Neuronal stem cell (in vitro differentiated cells): ENCODE results near the gene ZNF574.
A peak's percentile ranks its signal among the peaks of the same experiment; 100 is the strongest.

Experiments used
- DNase-seq: peaks from one replicate; pipeline ENCODE4 v3.0.0-alpha.2; 2013; ENCODE audit warnings: low spot score
- H2AFZ ChIP-seq: one replicate; pipeline ENCODE4 v1.6.1; 2013; ENCODE audit warnings: mild to moderate bottlenecking, low read length, inconsistent platforms
- H2AK5ac ChIP-seq: 2 replicates; pipeline ENCODE4 v1.6.1; 2013; ENCODE audit warnings: low read depth, mild to moderate bottlenecking, inconsistent platforms, low read length, moderate library complexity, mixed read lengths
- H2BK120ac ChIP-seq: 2 replicates; pipeline ENCODE4 v1.6.1; 2013; ENCODE audit warnings: low read depth, mild to moderate bottlenecking, inconsistent platforms, low read length, moderate library complexity, mixed read lengths
- H2BK12ac ChIP-seq: one replicate; pipeline ENCODE4 v1.6.1; 2013; ENCODE audit warnings: low read length, inconsistent platforms
- H2BK15ac ChIP-seq: 2 replicates; pipeline ENCODE4 v1.6.1; 2013; ENCODE audit warnings: mild to moderate bottlenecking, low read length, inconsistent platforms, mixed read lengths
- H2BK5ac ChIP-seq: one replicate; pipeline ENCODE4 v1.6.1; 2013; ENCODE audit warnings: inconsistent platforms, mild to moderate bottlenecking, low read length, moderate library complexity
- H3K14ac ChIP-seq: one replicate; pipeline ENCODE4 v1.6.1; 2013; ENCODE audit warnings: low read length, inconsistent platforms
- H3K18ac ChIP-seq: 2 replicates; pipeline ENCODE4 v1.6.1; 2013; ENCODE audit warnings: low read length, inconsistent platforms
- H3K23ac ChIP-seq: 2 replicates; pipeline ENCODE4 v1.6.1; 2013; ENCODE audit warnings: low read depth, mild to moderate bottlenecking, mixed read lengths, low read length, inconsistent platforms; ENCODE audit not compliant: poor library complexity
- H3K27ac ChIP-seq: replicated peaks from 3 replicates; pipeline ENCODE4 v1.5.1; 2013; ENCODE audit warnings: low read length, inconsistent platforms
- H3K27me3 ChIP-seq, 3 experiments: 2 replicates each; pipeline ENCODE4 v1.6.1; 2013; ENCODE audit warnings: low read length in 3 of 3, mild to moderate bottlenecking in 2 of 3, inconsistent platforms in 1 of 3, low read depth in 1 of 3, mixed read lengths in 1 of 3, moderate library complexity in 1 of 3; ENCODE audit not compliant: control insufficient read depth in 3 of 3, insufficient read depth in 3 of 3
- H3K36me3 ChIP-seq, 2 donors: replicated peaks in 1 of 2; 2 replicates each; pipeline ENCODE4 v1.6.1; 2013; ENCODE audit warnings: low read length in 2 of 2; ENCODE audit not compliant: control insufficient read depth in 2 of 2, insufficient read depth in 2 of 2
- H3K4ac ChIP-seq: 2 replicates; pipeline ENCODE4 v1.6.1; 2013; ENCODE audit warnings: inconsistent platforms, mild to moderate bottlenecking, low read length, moderate library complexity
- H3K4me1 ChIP-seq, 2 donors: 1 replicate in 1 of 2; 2 replicates in 1 of 2; pipeline ENCODE4 v1.6.1; 2013; ENCODE audit warnings: low read length in 2 of 2, low read depth in 1 of 2; ENCODE audit not compliant: control insufficient read depth in 2 of 2, insufficient read depth in 1 of 2
- H3K4me2 ChIP-seq: one replicate; pipeline ENCODE4 v1.6.1; 2013; ENCODE audit warnings: mild to moderate bottlenecking, low read length, inconsistent platforms; ENCODE audit not compliant: insufficient read depth, poor library complexity, severe bottlenecking
- H3K4me3 ChIP-seq, 2 donors: 2 replicates each; pipeline ENCODE4 v1.5.1; 2013; ENCODE audit warnings: low read length in 2 of 2, mild to moderate bottlenecking in 2 of 2, inconsistent platforms in 1 of 2, moderate library complexity in 1 of 2
- H3K79me1 ChIP-seq: one replicate; pipeline ENCODE4 v1.6.1; 2013; ENCODE audit warnings: low read depth, mild to moderate bottlenecking, inconsistent platforms, low read length, moderate library complexity
- H3K9ac ChIP-seq: one replicate; pipeline ENCODE4 v1.6.1; 2013; ENCODE audit warnings: mild to moderate bottlenecking, low read depth, low read length, inconsistent platforms; ENCODE audit not compliant: poor library complexity
- H3K9me3 ChIP-seq, 2 donors: replicated peaks in 1 of 2; 2 replicates each; pipeline versions ENCODE3 to v1.6.1; 2013; ENCODE audit warnings: low read length in 2 of 2, mild to moderate bottlenecking in 2 of 2, inconsistent platforms in 1 of 2, low read depth in 1 of 2, mixed read lengths in 1 of 2, moderate library complexity in 1 of 2; ENCODE audit not compliant: control insufficient read depth in 2 of 2, insufficient read depth in 1 of 2
- H4K8ac ChIP-seq: one replicate; pipeline ENCODE4 v1.6.1; 2013; ENCODE audit warnings: low read depth, mild to moderate bottlenecking, inconsistent platforms, low read length, moderate library complexity
- H4K91ac ChIP-seq: one replicate; pipeline ENCODE4 v1.6.1; 2013; ENCODE audit warnings: low read length, low read depth, mild to moderate bottlenecking, inconsistent platforms; ENCODE audit not compliant: poor library complexity
- WGBS, 2 donors: extraction: QIAGEN DNeasy Blood & Tissue Kit; methylation state at CpG; one replicate each; pipeline ENCODE4 v1.1.7; 2013; ENCODE audit warnings: missing lambda C conversion rate in 2 of 2, mixed read lengths in 1 of 2; ENCODE audit not compliant: insufficient read length in 2 of 2, insufficient replicate concordance in 1 of 2; ENCODE audit errors: extremely low coverage in 2 of 2; 5-methylcytosine and 5-hydroxymethylcytosine counted together

The ZNF574 gene

DNA sequence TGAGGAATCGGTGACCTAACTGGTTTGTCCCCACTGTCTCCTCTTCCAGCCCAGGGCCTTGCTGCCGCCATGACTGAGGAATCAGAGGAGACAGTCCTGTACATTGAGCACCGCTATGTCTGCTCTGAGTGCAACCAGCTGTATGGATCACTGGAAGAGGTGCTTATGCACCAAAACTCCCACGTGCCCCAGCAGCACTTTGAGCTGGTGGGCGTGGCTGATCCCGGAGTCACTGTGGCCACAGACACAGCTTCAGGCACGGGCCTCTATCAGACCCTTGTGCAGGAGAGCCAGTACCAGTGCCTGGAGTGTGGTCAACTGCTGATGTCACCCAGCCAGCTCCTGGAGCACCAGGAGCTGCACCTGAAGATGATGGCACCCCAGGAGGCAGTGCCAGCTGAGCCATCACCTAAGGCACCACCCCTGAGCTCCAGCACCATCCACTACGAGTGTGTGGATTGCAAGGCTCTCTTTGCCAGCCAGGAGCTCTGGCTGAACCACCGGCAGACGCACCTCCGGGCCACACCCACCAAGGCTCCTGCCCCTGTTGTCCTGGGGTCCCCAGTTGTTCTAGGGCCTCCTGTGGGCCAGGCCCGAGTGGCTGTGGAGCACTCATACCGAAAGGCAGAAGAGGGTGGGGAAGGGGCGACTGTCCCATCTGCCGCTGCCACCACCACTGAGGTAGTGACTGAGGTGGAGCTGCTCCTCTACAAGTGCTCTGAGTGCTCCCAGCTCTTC is 2.7 kb downstream of the ZNF574 start:
- no peak for DNase-seq
- H3K4me1 ChIP-seq = peaks cover 13 to 15% of the 10 kb centered on the region in 2 donors
- no peak overlapping the region for H3K18ac ChIP-seq
- H3K4ac ChIP-seq = no peak overlapping the region
- H3K4me2 ChIP-seq = no peak overlapping the region
- no peak overlapping the region for H2BK120ac ChIP-seq
- H2AK5ac ChIP-seq = no peak overlapping the region
- peaks cover 11% of the 10 kb centered on the region for H3K79me1 ChIP-seq
- no peak overlapping the region for H4K8ac ChIP-seq
- H3K27ac ChIP-seq = no peak overlapping the region
- no peak overlapping the region for H2BK5ac ChIP-seq
- no peaks in the 10 kb centered on the region for H3K9me3 ChIP-seq
- H3K36me3 ChIP-seq = peaks cover 43 to 55% of the 10 kb centered on the region in 2 donors
- no peaks in the 10 kb centered on the region for H3K27me3 ChIP-seq
- H2AFZ ChIP-seq = no peak overlapping the region
- H3K9ac ChIP-seq = no peak overlapping the region
- no CpG with 5 or more reads among the region's 15 CpGs for WGBS, 2 donors
- no peak overlapping the region for H2BK12ac ChIP-seq
- peak overlapping the region; percentile 8 for H3K23ac ChIP-seq
- H3K14ac ChIP-seq = no peak overlapping the region
- no peak overlapping the region for H2BK15ac ChIP-seq
- no peak overlapping the region for H4K91ac ChIP-seq
- no peak overlapping the region for H3K4me3 ChIP-seq

DNA sequence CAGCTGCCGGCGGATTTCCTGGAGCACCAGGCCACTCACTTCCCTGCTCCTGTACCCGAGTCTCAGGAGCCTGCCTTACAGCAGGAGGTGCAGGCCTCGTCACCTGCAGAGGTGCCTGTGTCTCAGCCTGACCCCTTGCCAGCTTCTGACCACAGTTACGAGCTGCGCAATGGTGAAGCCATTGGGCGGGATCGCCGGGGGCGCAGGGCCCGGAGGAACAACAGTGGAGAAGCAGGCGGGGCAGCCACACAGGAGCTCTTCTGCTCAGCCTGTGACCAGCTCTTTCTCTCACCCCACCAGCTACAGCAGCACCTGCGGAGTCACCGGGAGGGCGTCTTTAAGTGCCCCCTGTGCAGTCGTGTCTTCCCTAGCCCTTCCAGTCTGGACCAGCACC is 3.3 kb downstream of the ZNF574 start:
- Histone ChIP-seq H2AFZ (no peak overlapping the region), H3K18ac (no peak overlapping the region), H4K8ac (no peak overlapping the region), H3K9me3 (no peaks in the 10 kb centered on the region), H3K79me1 (peaks cover 11% of the 10 kb centered on the region), H3K36me3 (peaks cover 43 to 60% of the 10 kb centered on the region in 2 donors), H3K9ac (no peak overlapping the region), H2BK12ac (no peak overlapping the region), H3K4ac (no peak overlapping the region), H3K4me2 (no peak overlapping the region), H2AK5ac (no peak overlapping the region), H2BK120ac (no peak overlapping the region), H2BK15ac (no peak overlapping the region), H3K23ac (no peak overlapping the region), H3K4me3 (no peak overlapping the region), H3K14ac (no peak overlapping the region), H3K27ac (no peak overlapping the region), H3K4me1 (peaks cover 13 to 15% of the 10 kb centered on the region in 2 donors), H2BK5ac (no peak overlapping the region), H4K91ac (no peak overlapping the region), H3K27me3 (no peaks in the 10 kb centered on the region)
- DNase-seq = no peak
- no CpG with 5 or more reads among the region's 16 CpGs for WGBS, 2 donors

DNA sequence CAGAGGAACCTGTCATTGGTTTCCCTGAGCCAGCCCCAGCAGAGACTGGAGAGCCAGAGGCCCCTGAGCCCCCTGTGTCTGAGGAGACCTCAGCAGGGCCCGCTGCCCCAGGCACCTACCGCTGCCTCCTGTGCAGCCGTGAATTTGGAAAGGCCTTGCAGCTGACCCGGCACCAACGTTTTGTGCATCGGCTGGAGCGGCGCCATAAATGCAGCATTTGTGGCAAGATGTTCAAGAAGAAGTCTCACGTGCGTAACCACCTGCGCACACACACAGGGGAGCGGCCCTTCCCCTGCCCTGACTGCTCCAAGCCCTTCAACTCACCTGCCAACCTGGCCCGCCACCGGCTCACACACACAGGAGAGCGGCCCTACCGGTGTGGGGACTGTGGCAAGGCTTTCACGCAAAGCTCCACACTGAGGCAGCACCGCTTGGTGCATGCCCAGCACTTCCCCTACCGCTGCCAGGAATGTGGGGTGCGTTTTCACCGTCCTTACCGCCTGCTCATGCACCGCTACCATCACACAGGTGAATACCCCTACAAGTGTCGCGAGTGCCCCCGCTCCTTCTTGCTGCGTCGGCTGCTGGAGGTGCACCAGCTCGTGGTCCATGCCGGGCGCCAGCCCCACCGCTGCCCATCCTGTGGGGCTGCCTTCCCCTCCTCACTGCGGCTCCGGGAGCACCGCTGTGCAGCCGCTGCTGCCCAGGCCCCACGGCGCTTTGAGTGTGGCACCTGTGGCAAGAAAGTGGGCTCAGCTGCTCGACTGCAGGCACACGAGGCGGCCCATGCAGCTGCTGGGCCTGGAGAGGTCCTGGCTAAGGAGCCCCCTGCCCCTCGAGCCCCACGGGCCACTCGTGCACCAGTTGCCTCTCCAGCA is 4.2 kb downstream of the ZNF574 start:
- no peaks in the 10 kb centered on the region for H3K27me3 ChIP-seq
- no peak overlapping the region for H2BK5ac ChIP-seq
- H4K91ac ChIP-seq = no peak overlapping the region
- H2AK5ac ChIP-seq = no peak overlapping the region
- no peak overlapping the region for H3K4ac ChIP-seq
- no peak overlapping the region for H3K14ac ChIP-seq
- no peak for DNase-seq
- no peak overlapping the region for H3K23ac ChIP-seq
- H3K4me3 ChIP-seq = peak overlapping the region in 1 of 2 donors; percentile 25
- WGBS, 2 donors = no CpG with 5 or more reads among the region's 44 CpGs
- H3K9me3 ChIP-seq = no peaks in the 10 kb centered on the region
- no peak overlapping the region for H2BK12ac ChIP-seq
- no peak overlapping the region for H3K4me2 ChIP-seq
- H2BK15ac ChIP-seq = no peak overlapping the region
- no peak overlapping the region for H2AFZ ChIP-seq
- peaks cover 11 to 13% of the 10 kb centered on the region in 2 donors for H3K4me1 ChIP-seq
- H3K36me3 ChIP-seq = peaks cover 43 to 60% of the 10 kb centered on the region in 2 donors
- peaks cover 11% of the 10 kb centered on the region for H3K79me1 ChIP-seq
- peak overlapping the region; percentile 50 for H3K9ac ChIP-seq
- H3K18ac ChIP-seq = no peak overlapping the region
- no peak overlapping the region for H3K27ac ChIP-seq
- H2BK120ac ChIP-seq = no peak overlapping the region
- H4K8ac ChIP-seq = no peak overlapping the region

DNA sequence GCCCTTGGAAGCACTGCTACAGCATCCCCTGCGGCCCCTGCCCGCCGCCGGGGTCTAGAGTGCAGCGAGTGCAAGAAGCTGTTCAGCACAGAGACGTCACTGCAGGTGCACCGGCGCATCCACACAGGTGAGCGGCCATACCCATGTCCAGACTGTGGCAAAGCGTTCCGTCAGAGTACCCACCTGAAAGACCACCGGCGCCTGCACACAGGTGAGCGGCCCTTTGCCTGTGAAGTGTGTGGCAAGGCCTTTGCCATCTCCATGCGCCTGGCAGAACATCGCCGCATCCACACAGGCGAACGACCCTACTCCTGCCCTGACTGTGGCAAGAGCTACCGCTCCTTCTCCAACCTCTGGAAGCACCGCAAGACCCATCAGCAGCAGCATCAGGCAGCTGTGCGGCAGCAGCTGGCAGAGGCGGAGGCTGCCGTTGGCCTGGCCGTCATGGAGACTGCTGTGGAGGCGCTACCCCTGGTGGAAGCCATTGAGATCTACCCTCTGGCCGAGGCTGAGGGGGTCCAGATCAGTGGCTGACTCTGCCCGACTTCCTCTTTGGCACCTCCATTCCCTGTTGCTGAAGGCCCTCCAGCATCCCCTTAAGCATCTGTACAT is 4.9 kb downstream of the ZNF574 start:
- no peak overlapping the region for H4K8ac ChIP-seq
- no peak overlapping the region for H4K91ac ChIP-seq
- no peak overlapping the region for H2AK5ac ChIP-seq
- no peak overlapping the region for H3K18ac ChIP-seq
- H3K27me3 ChIP-seq = no peaks in the 10 kb centered on the region
- no peak for DNase-seq
- H3K27ac ChIP-seq = no peak overlapping the region
- H3K79me1 ChIP-seq = peaks cover 11% of the 10 kb centered on the region
- H3K14ac ChIP-seq = no peak overlapping the region
- H2BK12ac ChIP-seq = no peak overlapping the region
- no peak overlapping the region for H2BK120ac ChIP-seq
- WGBS, 2 donors = no CpG with 5 or more reads among the region's 28 CpGs
- peaks cover 43 to 60% of the 10 kb centered on the region in 2 donors for H3K36me3 ChIP-seq
- H3K4ac ChIP-seq = no peak overlapping the region
- H3K4me2 ChIP-seq = no peak overlapping the region
- H3K9ac ChIP-seq = no peak overlapping the region
- H2BK5ac ChIP-seq = no peak overlapping the region
- H3K9me3 ChIP-seq = no peaks in the 10 kb centered on the region
- H2AFZ ChIP-seq = no peak overlapping the region
- no peak overlapping the region for H2BK15ac ChIP-seq
- H3K4me1 ChIP-seq = peaks cover 9 to 10% of the 10 kb centered on the region in 2 donors
- H3K23ac ChIP-seq = no peak overlapping the region
- H3K4me3 ChIP-seq = no peak overlapping the region
